HG03066 (cell line): Measurements from ENCODE around the gene SSC4D.

ENCODE experiments used
- ATAC-seq: cut with Tn5 transposase; IDR thresholded peaks from one replicate; pipeline ENCODE4 v1.9.1; 2021; ENCODE audit warnings: low read depth; ENCODE audit not compliant: unreplicated experiment

Gene SSC4D

DNA sequence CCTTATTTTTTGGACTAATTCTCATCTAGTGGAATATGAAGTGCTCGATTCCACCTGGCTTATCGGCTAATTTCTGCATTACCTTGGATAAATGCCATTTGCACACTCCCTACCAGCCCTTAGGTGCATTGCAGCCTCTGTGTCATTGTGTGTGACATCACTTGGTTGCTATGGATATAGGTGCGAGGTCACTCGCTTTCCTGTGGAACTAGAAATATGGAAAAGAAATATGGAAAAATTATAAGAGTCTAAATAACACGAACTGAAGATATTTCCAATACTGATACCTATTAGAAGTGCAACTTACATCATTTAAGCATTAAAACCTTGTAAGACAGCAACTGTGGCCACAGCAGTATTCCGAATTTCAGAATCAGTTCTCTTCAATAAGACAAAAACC, 52.7 kb downstream of the SSC4D start:
- no peak for ATAC-seq

DNA sequence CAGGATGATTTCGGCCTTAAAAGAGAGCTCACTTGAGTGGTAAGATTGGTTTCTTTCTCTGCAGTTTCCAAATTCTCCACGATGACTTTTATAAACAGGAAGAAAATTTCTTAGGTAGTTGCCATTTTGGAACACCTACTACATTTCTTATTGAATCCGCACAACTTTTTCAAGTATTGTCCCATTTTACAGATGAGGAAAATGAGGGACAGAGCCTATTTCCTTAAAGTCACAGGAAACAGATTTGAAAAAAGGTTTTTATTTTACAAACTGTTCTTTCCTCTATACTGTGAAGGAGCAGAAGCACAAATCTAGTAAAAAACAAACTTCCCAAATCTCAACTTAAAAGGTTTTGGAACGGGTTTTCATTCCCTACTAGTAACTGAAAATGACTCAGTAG, 53.4 kb downstream of the SSC4D start:
- ATAC-seq = no peak

DNA sequence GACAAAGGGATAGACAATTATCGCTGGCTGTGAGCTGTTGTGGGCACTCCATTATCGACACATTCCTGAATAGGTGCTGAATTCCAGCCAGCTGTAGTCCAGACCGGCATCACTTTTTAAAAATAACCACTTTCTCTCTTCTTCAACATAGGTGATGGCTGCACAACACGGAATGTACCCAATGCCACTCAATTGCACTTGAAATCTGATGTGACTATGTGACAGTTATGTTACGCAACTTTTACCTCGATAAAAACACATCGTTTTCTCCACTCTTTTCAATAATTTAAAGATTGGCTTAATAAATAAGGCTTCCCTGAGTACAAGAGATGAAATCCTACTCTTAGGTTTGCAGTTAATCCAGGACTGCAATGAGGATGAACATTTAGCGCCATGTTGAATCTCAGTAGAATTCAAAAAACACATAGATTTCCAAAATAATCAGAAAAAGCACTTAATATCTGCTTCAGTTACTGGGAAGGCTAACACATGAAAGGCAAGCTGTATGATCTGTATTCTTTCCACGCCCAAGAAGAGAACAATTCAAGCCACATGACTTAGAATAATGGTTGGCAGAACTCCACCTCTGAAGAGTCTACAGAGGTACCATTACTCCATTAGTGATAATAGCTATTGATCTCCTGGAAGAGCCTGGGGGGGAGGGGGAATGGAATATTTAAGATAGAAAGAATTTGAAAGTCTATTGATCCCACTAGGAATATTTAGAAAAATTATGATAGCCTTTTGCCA, 54.3 kb downstream of the SSC4D start:
- ATAC-seq = no peak

DNA sequence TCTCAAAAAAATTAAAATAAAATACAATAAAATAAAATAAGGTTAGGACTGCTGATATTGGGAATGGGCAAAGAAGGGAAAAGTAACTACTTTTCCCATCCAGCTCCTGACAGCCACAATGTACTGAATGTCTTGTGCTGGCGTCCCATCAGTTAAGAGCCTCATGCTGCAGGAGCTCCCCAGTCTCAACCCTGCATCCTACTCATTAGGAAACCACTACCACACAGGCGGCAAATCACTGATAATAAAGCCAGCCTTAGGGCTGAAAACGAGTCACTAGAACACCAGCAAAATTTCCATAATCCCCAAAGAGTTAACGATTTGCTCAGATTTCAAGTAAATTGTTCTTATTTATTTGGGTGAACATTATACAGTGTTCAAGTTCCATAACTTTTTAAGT, 55.0 kb downstream of the SSC4D start:
- no peak for ATAC-seq

DNA sequence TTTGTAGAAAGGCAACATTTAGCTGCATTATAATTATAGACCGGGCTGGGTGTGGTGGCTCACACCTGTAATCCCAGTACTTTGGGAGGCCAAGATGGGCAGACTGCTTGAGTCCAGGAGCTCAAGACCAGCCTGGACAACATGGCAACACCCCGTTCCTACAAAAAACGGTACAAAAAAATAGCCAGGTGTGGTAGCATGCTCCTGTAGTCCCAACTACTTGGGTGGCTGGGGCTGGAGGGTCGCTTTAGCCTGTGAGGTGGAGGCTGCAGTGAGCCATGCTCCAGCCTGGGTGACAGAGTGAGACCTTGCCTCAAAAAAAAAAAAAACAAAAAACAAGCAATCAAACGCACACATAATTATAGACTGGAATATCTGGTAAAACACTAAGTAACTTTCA, 55.8 kb downstream of the SSC4D start:
- ATAC-seq = no peak

DNA sequence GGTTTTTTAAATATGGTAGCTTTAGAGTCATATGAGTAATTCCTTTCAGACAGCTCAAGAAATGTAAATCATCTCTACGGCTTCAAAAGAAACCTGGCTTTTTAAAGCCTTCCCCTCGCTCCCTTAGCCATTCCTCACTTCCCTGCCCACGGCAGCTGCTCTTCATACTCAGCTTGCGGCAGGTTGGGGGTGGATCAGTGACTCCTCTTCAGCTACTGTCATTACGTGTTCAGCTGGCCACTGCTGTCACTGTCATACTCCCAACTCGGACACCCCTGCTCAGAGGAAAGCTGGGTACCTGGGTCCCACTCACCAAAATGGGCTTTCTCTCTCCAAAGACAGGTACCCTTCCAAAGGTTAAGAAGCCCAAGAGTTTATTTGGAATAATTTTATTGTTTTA, 57.3 kb downstream of the SSC4D start:
- no peak for ATAC-seq

DNA sequence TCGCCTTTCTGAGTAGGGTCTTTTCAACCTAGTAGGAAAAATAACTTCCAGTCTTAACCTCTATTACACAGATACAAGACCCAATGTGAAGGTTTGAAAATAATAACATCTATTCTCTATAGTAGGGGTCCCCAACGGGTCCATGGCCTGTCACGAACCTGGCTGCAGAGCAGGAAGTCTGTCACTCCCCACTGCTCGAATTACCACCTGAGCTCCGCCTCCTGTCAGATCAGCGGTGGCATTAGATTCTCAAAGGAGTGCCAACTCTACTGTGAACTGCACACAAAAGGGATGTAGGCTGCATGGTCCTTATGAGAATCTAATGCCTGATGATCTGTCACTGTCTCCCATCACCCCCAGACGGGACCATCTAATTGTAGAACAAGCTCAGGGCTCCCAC, 58.1 kb downstream of the SSC4D start:
- ATAC-seq = no peak

DNA sequence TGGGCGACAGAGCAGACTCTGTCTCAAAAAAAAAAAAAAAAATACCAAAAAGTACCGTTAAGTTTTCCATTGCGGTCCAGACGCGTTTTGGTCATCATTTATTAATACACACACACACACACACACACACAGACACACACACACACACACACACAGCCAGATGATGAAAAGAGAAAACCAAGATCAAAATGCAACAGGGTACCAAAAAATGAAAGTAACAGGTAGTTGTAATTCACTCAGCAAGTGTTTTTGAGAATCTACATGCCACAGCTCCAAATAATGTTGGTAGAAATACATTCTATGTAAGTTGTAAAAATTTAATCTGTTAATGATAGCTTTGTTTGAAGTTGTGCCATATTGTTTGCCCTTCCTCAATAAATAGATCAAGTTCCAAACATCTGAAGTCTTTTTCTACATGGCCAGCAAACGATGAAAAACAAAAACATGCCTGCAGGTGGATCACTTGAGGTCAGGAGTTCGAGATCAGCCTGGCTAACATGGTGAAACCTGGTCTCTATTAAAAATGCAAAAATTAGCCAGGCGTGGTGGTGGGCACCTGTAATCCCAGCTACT, 60.1 kb downstream of the SSC4D start:
- no peak for ATAC-seq

DNA sequence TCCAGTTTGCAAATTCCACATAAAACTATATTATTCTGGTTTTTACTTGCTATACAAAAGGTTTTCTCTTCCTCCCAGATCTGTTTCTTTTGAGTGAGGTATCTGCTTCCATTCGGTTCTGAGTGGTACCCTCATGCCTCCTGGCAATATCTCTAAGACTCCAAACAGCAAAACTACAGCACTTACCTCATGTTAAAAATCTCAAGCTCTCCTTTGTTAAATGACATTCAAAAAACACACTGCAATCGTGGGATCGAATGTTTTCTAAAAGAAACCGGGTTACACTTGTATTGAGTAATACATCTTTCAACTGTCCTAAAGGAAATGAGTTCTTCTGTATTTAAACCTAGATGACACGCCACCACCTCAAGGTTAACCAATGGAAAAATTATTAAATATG, 61.8 kb downstream of the SSC4D start:
- ATAC-seq = no peak

DNA sequence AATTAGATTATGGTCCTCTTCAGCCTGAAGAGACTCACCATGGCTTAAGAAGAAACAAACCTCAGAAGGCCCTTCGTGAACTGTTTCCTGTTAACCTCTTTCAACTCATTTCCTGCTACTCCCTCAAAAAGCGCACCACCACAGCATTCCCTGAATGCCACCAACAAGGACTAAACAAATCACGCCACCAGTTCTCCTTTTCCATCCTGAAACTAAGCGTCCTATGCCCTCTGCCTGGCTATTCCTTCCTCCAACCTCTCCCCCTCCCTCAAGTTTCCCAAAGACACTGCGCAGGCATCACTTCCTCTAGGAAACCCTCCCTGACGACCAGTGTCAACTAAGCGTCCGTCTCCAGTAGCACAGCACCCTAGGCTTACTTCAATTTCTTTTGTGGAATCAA, 62.7 kb downstream of the SSC4D start:
- ATAC-seq = no peak

DNA sequence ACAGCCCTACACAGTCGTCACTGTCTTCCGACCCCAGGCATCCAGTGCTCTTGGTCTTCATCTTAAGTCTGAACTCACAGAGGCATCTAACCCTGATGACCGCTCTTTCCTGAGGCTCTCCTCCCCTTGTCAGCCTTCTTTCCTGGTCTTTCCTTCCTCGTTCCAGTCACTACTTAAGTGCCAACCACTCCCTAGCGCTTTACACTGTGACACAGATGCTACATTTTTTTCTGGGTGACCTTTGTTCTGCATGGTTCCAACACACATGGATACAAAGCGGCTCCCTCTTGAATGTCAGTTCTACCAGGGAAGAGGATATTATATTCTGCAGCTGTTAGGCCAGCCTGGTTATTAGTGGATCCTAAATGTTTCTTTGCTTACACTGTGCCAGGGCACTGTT, 63.4 kb downstream of the SSC4D start:
- no peak for ATAC-seq

DNA sequence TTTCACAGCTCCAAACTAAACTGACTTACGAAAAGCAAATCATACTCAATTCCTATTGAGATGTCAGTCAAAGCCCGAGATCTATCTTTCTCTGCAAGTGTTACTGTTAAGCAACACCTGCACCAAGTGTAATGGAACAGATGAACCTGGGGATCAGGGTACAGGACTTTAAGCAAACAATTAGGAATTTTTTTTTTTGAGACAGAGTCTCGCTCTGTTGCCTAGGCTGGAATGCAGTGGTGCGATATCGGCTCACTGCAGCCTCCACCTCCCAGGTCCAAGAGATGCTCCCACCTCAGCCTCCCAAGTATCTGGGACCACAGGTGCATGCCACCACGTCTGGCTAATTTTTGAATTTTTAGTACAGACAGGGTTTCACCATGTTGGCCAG, 65.6 kb downstream of the SSC4D start:
- ATAC-seq = no peak

DNA sequence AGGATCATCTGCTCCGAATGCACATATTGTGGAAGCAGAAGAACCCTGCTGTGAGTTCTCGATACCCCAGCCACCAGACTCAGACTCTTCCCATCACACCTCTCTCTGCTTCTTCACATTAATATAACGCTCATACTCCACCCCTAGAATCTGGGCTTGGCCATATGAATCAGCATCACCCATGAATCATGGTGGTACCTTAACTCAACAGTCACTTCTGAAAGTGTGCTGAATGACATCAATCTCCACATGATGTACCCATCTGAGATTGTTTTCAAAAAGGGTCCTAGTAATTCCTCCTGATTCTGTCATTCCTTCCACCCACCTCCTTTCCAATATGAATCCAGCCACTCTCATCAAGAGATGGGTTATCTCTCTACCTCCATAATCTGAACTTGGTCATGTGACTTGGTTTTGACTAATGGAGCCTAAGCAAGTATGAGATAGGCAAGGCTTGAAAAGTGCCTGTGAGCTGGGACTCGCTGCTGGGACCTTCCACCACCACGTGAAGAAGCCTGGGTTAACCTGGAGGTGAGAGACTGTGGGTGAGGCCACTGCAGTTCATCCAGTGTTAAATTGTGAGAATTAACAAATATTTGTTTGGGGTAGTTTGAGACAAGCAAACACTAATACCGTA, 66.1 kb downstream of the SSC4D start:
- ATAC-seq = no peak

DNA sequence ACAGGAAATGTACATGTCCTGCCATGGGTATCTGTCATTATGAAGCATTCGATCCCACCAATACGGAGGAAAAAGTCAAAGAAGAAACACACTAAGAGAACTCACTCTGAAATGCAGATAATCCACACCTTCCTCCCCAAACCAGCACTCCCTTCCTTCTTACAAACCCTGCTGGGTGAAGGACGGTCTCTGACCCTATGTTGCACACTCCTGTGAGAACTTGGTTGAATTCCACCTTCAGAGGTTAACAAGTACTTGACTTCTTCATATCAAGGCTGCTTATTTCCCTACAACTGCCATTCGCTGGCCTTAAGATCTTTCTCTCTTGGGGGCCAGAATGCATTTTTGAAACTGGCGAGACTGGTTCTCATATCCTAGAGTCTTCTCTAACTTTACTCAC, 67.3 kb downstream of the SSC4D start:
- ATAC-seq = no peak

DNA sequence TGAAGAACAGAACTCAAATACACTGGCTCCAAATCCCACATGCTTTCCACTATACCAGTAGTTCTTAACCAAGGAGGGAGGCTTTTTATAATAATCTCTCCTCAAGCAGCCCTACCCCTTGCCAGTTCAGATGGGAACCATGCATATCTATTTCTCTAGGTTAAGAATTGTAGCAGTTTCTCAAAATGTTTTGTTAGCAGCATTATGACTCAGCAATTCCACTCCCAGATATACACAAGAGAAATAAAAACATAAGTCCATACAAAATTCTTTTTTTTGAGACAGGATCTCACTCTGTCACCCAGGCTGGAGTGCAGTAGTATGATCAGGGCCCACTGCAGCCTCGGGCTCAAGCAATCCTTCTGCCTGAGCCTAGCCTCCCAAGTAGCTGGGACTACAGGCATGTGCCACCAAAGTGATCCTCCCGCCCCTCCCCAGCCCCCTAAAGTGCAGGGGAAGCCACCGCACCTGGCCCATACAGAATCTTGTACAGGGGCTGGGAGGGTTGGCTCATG, 68.8 kb downstream of the SSC4D start:
- ATAC-seq = no peak
